Kidney epithelial cell (primary cell): ENCODE data around the gene FER. TPM values are rescaled to one million over a fixed set of nuclear protein-coding genes. Genes with fewer than 3 reads are reported as not detected.

ENCODE experiments used
- DNase-seq: peaks from one replicate; pipeline ENCODE4 v3.0.0-alpha.2; 2010; ENCODE audit warnings: low read depth
- H3K27me3 ChIP-seq: 2 replicates; pipeline ENCODE4 v1.6.0; 2011; ENCODE audit warnings: low read length; ENCODE audit not compliant: control insufficient read depth, insufficient read depth
- H3K36me3 ChIP-seq: 2 replicates; pipeline ENCODE4 v1.5.1; 2011; ENCODE audit warnings: low read length; ENCODE audit not compliant: control insufficient read depth, insufficient read depth
- H3K4me3 ChIP-seq: 2 replicates; pipeline ENCODE4 v1.5.1; 2011; ENCODE audit warnings: low read depth, mild to moderate bottlenecking, control low read depth, low read length
- total RNA-seq: library from RNA; depleted of rRNA; stranded (reverse); fragments of >200 nt; gene quantifications from 2 replicates; pipeline ENCODE4 v1.2.3, GENCODE V29; 2015
- TF ChIP-seq, protein P1 (sequence below): IDR thresholded peaks from 2 replicates; pipeline ENCODE4 v1.5.1; 2011; ENCODE audit warnings: mild to moderate bottlenecking, moderate library complexity, low read length, control low read depth, inconsistent platforms; ENCODE audit not compliant: insufficient read depth, poor library complexity, severe bottlenecking

The FER gene
- total RNA-seq, 1 donor from 2014 or later = 15.1 TPM

DNA sequence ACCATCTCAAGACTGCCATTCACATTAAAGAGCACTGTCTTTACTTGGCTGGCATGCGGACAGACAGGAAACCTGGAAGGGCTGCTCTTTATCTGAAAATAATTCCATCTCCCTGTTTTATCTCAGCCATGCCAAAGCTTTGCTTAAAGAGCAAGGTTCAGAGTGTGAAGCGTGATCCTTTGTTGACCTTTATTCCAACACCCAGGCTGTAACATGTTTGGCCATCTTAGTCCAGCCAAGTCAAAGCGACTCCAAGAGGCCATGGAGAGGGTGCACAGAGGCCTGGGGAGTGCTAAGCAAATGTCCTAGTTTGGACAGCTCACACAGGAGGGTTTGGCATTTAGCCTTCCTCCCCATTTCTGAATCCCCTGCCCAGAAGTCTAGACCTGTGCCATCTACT, 467.3 kb downstream of the FER start:
- Histone ChIP-seq H3K27me3 (no peaks in the 10 kb centered on the region), H3K4me3 (no peak overlapping the region), H3K36me3 (no peaks in the 10 kb centered on the region)
- DNase-seq = no peak
- TF ChIP-seq, protein P1, sequence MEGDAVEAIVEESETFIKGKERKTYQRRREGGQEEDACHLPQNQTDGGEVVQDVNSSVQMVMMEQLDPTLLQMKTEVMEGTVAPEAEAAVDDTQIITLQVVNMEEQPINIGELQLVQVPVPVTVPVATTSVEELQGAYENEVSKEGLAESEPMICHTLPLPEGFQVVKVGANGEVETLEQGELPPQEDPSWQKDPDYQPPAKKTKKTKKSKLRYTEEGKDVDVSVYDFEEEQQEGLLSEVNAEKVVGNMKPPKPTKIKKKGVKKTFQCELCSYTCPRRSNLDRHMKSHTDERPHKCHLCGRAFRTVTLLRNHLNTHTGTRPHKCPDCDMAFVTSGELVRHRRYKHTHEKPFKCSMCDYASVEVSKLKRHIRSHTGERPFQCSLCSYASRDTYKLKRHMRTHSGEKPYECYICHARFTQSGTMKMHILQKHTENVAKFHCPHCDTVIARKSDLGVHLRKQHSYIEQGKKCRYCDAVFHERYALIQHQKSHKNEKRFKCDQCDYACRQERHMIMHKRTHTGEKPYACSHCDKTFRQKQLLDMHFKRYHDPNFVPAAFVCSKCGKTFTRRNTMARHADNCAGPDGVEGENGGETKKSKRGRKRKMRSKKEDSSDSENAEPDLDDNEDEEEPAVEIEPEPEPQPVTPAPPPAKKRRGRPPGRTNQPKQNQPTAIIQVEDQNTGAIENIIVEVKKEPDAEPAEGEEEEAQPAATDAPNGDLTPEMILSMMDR = no peak

DNA sequence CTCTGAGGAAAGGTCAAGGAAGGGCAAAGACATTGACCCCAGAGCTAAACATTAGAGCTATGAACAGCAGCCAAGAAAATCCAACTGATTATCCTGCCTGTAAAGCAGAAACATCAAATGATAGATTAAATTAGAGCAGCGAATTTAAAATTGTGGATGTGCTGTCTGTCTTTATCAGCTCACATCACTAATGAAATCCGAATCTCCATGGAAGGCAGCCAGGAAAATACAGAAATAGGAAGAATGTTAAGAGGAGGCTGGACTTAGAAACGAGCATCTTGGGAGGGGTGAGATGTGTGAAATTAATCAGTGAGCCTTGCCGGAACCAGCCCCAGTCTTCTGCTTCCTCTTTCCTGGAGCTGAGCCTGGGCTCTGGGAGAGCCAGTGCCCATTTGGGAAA, 471.1 kb downstream of the FER start:
- TF ChIP-seq, protein P1 = no peak
- DNase-seq = no peak
- H3K4me3 ChIP-seq = no peak overlapping the region
- H3K27me3 ChIP-seq = no peaks in the 10 kb centered on the region
- no peaks in the 10 kb centered on the region for H3K36me3 ChIP-seq

- TF ChIP-seq, protein P1 = no peak
- Histone ChIP-seq H3K27me3 (no peaks in the 10 kb centered on the region), H3K4me3 (no peak overlapping the region), H3K36me3 (no peaks in the 10 kb centered on the region)
- DNase-seq = no peak
Measured at GRCh38 chr5:109223531-109223930, 475.8 kb downstream of the FER start.

GRCh38 chr5:109224276-109224882, 476.7 kb downstream of the FER start:
- Histone ChIP-seq H3K27me3 (no peaks in the 10 kb centered on the region), H3K4me3 (no peak overlapping the region), H3K36me3 (no peaks in the 10 kb centered on the region)
- TF ChIP-seq, protein P1 = no peak
- no peak for DNase-seq

DNA sequence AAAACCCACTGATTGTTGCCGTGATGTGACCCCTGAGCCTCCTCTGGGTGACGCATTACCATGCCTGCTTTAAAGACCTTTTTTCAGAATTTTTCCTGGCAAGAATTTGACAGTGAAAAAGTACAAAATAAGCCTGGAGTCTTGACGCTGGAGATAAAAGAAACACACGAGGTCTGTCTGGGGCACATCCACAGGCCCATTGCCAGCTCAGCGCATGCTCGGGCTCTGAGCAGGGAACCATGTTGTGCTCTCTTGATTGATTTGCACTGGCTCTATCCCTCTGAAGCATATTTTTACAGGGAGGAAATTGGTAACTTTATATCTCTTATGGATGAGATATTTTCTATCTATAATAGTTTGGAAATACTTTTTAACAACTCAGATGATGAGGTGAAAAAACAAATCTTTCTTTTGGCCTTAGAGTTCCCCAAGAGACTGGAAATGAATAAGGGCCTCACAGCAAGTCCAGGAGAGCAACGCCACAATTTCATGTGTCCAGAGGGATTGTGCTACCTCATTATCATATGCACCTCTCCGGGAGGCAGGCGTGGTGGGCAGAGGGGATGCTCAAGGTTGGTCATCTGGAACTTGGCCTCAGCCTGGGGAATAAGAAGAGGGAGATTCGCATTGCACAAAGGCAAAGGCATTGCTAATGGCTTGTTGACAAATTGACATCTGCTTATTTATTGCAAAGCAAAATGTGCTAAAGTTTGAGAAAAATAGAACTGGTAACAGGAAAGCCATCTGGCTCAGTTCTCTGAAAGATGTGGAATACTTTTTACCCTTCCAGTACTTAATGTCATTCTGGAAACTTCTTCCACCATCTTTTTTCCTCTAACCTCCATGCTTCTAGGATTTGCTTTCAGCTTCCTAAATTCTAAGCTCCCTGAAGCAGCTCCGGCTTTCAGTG, 478.3 kb downstream of the FER start:
- DNase-seq = no peak
- TF ChIP-seq, protein P1 = no peak
- H3K36me3 ChIP-seq = no peaks in the 10 kb centered on the region
- H3K4me3 ChIP-seq = no peak overlapping the region
- no peaks in the 10 kb centered on the region for H3K27me3 ChIP-seq
